H1 (cell line): ENCODE data around the gene FA2H.

ENCODE experiments used
- CBX8 ChIP-seq: fragments of 300-800, 300-1000 bp; sonication (generic); IDR thresholded peaks from 2 replicates; pipeline ENCODE4 v1.7.1; 2016; ENCODE audit warnings: low read depth, low read length, borderline replicate concordance
- EZH2 ChIP-seq: fragments of 200-600 bp; sonication (generic); IDR thresholded peaks from 2 replicates; pipeline ENCODE4 v1.7.1; 2012; ENCODE audit warnings: low read depth, mild to moderate bottlenecking, moderate library complexity, low read length, inconsistent platforms; ENCODE audit not compliant: severe bottlenecking
- GABPA ChIP-seq: IDR thresholded peaks from 2 replicates; pipeline ENCODE4 v1.6.1; 2011; ENCODE audit warnings: mild to moderate bottlenecking, low read length, moderate library complexity, borderline replicate concordance; ENCODE audit not compliant: insufficient read depth
- POLR2A ChIP-seq, 2 experiments: IDR thresholded peaks; 1 replicate in 1 of 2; 2 replicates in 1 of 2; pipeline ENCODE4 v1.6.1; 2011; ENCODE audit warnings: low read depth in 2 of 2, low read length in 2 of 2, mild to moderate bottlenecking in 2 of 2; ENCODE audit errors: control extremely low read depth in 1 of 2
- SIRT6 ChIP-seq: IDR thresholded peaks from one replicate; pipeline ENCODE4 v1.7.1; 2012; ENCODE audit warnings: low read length, inconsistent platforms
- SRF ChIP-seq: IDR thresholded peaks from 2 replicates; pipeline ENCODE4 v1.6.1; 2011; ENCODE audit warnings: mild to moderate bottlenecking, low read depth, low read length, moderate library complexity
- ZNF274 ChIP-seq: IDR thresholded peaks from 2 replicates; pipeline ENCODE4 v1.7.0; 2012; ENCODE audit warnings: low read length, borderline replicate concordance; ENCODE audit errors: extremely low read depth
- TF ChIP-seq, protein P1 (sequence below), 3 experiments: IDR thresholded peaks; 1 replicate in 2 of 3; 2 replicates in 1 of 3; pipeline versions ENCODE4 v1.5.1 to v1.6.1; 2011; ENCODE audit warnings: low read length in 3 of 3, mild to moderate bottlenecking in 3 of 3, inconsistent platforms in 2 of 3, low read depth in 1 of 3, moderate library complexity in 1 of 3; ENCODE audit not compliant: insufficient read depth in 1 of 3; ENCODE audit errors: control extremely low read depth in 1 of 3

GRCh38 chr16:74794668-74795067 is 20.0 kb upstream of the FA2H start:
- TF ChIP-seq SRF (no peak), POLR2A (IDR thresholded peaks at IDR 0.05; ENCODE audit: control extremely low read depth in 1 of 2, low read depth in 2 of 2, low read length in 2 of 2) (no peak), CBX8 (no peak), SIRT6 (no peak), ZNF274 (no peak), EZH2 (no peak), GABPA (no peak)
- TF ChIP-seq, protein P1, sequence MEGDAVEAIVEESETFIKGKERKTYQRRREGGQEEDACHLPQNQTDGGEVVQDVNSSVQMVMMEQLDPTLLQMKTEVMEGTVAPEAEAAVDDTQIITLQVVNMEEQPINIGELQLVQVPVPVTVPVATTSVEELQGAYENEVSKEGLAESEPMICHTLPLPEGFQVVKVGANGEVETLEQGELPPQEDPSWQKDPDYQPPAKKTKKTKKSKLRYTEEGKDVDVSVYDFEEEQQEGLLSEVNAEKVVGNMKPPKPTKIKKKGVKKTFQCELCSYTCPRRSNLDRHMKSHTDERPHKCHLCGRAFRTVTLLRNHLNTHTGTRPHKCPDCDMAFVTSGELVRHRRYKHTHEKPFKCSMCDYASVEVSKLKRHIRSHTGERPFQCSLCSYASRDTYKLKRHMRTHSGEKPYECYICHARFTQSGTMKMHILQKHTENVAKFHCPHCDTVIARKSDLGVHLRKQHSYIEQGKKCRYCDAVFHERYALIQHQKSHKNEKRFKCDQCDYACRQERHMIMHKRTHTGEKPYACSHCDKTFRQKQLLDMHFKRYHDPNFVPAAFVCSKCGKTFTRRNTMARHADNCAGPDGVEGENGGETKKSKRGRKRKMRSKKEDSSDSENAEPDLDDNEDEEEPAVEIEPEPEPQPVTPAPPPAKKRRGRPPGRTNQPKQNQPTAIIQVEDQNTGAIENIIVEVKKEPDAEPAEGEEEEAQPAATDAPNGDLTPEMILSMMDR (IDR thresholded peaks at IDR 0.05; ENCODE audit: control extremely low read depth in 1 of 3, insufficient read depth in 1 of 3, low read depth in 1 of 3, low read length in 3 of 3): no peak
